Sigmoid colon (tissue), 3 donors: ENCODE measurements around the gene MT1F.

ENCODE experiments used
- CTCF ChIP-seq, 4 experiments: fragments of 450-650 bp in 3 of 4; fragments of 200-600 bp in 1 of 4; IDR thresholded peaks; one replicate each; pipeline ENCODE4 v1.5.1; 2016 to 2019; ENCODE audit warnings: antibody characterized with exemption in 4 of 4, mild to moderate bottlenecking in 3 of 4, moderate library complexity in 2 of 4
- POLR2A ChIP-seq, 2 donors: fragments of 450-650 bp; IDR thresholded peaks; one replicate each; pipeline ENCODE4 v1.6.1; 2016; ENCODE audit warnings: antibody characterized with exemption in 2 of 2, mild to moderate bottlenecking in 2 of 2, moderate library complexity in 2 of 2

DNA sequence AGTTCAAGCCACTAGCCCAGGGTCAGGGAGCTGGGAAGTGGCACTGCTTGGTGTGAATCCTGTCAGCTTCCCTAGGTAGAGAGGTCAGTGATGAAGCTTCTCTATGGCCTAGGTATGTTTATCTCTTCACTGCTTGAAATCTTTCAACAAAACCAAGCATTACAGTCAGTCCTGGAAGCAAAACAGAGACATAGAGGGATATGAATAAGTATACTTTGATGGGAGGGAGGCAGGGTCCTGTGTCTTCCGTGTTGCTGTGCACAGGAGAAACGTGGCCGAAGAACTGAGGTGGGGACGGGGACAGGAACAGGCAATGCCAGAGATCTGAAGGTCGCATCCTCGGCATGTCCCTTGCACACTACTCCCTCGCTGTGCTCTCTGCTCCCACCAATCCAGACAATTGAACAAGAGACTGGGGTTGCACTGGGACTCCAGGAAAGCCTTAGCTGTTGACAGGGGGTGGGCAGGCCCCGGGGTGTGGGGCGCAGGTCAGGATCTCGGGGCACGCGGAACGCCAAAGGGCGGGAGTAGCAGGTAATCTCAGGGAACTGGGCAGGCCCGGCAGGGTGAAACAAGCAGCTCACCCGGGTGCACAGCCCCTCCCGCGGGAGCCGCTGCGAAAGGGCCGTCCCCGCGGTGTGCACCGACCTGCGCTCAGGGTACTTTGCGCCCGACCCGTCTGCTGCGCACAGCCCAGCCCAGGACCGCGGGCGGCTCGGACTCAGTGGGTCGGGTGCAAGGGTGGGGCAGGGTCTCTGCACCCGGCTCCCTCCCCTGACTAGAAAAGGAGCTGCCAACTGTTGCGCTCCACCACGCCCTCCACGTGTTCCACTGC, 11.5 kb downstream of the MT1F start, which contains the start of gene MT1H:
- no peak for TF ChIP-seq POLR2A (IDR thresholded peaks at IDR 0.05)
- no peak for TF ChIP-seq CTCF (IDR thresholded peaks at IDR 0.05)
